Brain microvascular endothelial cell (primary cell): ENCODE results near the gene MARCKS.

Source experiments
- DNase-seq: peaks from one replicate; pipeline ENCODE4 v3.0.0-alpha.2; 2020
- H3K27ac ChIP-seq: fragments of 250-450 bp; sonication (Bioruptor Pico); 2 replicates; pipeline ENCODE4 v1.5.1; 2020; ENCODE audit warnings: mild to moderate bottlenecking, moderate library complexity
- H3K27me3 ChIP-seq: fragments of 250-450 bp; sonication (Bioruptor Pico); replicated peaks from 2 replicates; pipeline ENCODE4 v1.5.1; 2020; ENCODE audit warnings: mild to moderate bottlenecking
- H3K36me3 ChIP-seq: fragments of 250-450 bp; sonication (Bioruptor Pico); replicated peaks from 2 replicates; pipeline ENCODE4 v1.5.1; 2020; ENCODE audit warnings: mild to moderate bottlenecking
- H3K4me3 ChIP-seq: 2 replicates; pipeline ENCODE4 v1.5.1; 2011; ENCODE audit warnings: low read depth, mild to moderate bottlenecking, control low read depth, low read length, moderate library complexity
- in situ Hi-C: cut with HindIII; loops from 2 replicates; pipeline ENCODE4 v1.10.0; 2017; ENCODE audit warnings: low sequenced_read_pairs, low pct_ligation_motif_present
- TF ChIP-seq, protein P1 (sequence below): IDR thresholded peaks from 2 replicates; pipeline ENCODE4 v1.5.1; 2011; ENCODE audit warnings: low read depth, mild to moderate bottlenecking, moderate library complexity, low read length, control low read depth, inconsistent platforms; ENCODE audit errors: missing control alignments

MARCKS gene

DNA sequence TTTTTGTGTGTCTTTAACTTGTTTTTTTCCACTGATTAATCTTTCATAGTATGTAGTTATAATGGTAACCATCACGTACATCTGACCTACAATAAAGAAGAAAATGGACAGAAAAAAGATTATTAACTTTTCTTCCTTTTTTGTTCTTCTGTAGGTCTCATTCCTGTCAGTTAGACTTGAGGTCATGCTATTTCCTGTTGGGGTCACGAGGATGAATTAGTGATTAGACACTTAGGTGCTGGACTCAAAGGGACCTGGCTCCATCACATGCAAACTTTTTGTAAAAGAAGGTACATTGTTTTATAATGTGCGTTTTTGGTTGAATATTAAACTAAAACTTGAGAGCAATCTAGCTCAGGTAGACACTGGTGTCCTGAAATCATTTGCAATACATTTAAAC is 14.8 kb downstream of the MARCKS start:
- DNase-seq = no peak
- Histone ChIP-seq H3K27ac (no peak overlapping the region), H3K4me3 (no peak overlapping the region), H3K36me3 (no peaks in the 10 kb centered on the region), H3K27me3 (no peaks in the 10 kb centered on the region)
- TF ChIP-seq, protein P1, sequence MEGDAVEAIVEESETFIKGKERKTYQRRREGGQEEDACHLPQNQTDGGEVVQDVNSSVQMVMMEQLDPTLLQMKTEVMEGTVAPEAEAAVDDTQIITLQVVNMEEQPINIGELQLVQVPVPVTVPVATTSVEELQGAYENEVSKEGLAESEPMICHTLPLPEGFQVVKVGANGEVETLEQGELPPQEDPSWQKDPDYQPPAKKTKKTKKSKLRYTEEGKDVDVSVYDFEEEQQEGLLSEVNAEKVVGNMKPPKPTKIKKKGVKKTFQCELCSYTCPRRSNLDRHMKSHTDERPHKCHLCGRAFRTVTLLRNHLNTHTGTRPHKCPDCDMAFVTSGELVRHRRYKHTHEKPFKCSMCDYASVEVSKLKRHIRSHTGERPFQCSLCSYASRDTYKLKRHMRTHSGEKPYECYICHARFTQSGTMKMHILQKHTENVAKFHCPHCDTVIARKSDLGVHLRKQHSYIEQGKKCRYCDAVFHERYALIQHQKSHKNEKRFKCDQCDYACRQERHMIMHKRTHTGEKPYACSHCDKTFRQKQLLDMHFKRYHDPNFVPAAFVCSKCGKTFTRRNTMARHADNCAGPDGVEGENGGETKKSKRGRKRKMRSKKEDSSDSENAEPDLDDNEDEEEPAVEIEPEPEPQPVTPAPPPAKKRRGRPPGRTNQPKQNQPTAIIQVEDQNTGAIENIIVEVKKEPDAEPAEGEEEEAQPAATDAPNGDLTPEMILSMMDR = no peak
- in situ Hi-C loops = no loop called here

DNA sequence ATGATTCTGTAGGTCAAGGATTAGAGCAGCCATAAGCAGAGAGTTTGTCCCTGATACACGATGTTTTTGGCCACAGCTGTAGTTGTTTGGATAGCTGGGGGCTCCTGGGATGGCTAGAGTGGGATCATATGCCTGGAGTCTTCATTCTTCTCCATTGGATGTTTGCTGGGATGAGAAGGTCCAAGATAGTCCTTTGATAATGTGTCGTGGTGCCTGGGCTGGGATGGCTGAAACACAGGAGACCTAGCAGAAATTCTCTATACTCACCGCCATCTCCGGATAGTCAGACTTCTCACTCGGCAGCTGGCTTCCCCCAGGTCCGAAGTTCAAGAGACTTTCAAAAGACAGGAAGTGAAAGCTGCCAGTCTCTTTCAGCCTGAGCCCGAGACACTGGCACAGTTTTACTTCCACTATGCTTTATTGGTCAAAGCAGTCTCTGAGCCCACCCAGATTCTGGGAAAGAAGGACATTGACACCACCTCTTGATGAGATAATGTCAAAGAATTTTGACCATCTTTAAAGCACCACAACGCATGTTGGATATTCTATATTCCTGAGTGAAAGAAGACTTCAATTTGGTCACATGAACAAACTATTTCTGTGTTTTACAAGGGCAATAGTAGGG is 16.0 kb downstream of the MARCKS start:
- no peak for DNase-seq
- TF ChIP-seq, protein P1 = no peak
- H3K4me3 ChIP-seq = no peak overlapping the region
- no peaks in the 10 kb centered on the region for H3K36me3 ChIP-seq
- in situ Hi-C loops = no loop called here
- no peaks in the 10 kb centered on the region for H3K27me3 ChIP-seq
- H3K27ac ChIP-seq = no peak overlapping the region

DNA sequence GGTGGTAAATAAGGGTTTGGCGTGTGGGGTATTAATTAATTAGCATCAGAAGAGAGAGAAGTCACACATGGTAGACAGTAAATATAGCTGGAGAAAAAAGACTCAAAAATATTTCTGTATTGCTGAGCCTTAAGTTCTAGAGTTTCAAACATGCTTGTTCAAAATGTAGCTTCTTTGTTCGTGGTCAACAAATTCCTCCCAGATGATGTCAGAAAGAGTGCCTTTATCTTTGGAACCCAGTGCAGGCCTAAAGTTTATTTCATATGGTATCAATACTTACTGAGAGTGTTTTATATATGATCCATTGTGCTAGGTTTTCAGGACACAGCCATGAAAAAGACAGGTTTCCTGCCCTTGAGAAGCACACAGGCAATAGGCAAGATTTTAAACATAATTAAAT is 18.3 kb downstream of the MARCKS start:
- peak; percentile 68 for DNase-seq
- Histone ChIP-seq H3K27ac (peak overlapping the region; percentile 66), H3K27me3 (no peaks in the 10 kb centered on the region), H3K4me3 (no peak overlapping the region), H3K36me3 (no peaks in the 10 kb centered on the region)
- TF ChIP-seq, protein P1 = no peak
- in situ Hi-C loops = loop anchor here (25.0 kb wide), 1 partner anchor 1088 kb away; no protein-coding TSS in a partner anchor

DNA sequence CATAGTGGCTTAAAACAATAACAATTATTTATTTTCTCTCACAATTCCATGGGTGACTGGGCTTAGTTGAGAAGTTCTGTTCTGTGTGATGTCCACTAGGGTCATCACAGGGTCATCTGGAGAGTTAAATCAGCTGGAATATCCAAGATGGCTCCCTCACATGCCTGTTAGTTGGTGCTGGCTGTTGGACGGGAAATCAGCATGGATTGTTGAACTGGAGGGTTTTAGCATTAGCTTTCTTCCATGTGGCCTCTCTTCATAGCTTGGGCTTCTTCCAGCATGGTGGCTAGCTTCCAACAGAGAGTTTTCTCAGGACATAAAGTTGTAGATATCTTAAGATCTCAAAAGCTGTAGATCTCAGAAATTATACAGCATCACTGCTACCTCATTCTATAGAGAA is 19.6 kb downstream of the MARCKS start:
- in situ Hi-C loops = loop anchor here (25.0 kb wide), 1 partner anchor 1089 kb away; no protein-coding TSS in a partner anchor
- TF ChIP-seq, protein P1 = peak; percentile 33
- Histone ChIP-seq H3K36me3 (no peaks in the 10 kb centered on the region), H3K27me3 (no peaks in the 10 kb centered on the region), H3K27ac (no peak overlapping the region), H3K4me3 (no peak overlapping the region)
- no peak for DNase-seq

DNA sequence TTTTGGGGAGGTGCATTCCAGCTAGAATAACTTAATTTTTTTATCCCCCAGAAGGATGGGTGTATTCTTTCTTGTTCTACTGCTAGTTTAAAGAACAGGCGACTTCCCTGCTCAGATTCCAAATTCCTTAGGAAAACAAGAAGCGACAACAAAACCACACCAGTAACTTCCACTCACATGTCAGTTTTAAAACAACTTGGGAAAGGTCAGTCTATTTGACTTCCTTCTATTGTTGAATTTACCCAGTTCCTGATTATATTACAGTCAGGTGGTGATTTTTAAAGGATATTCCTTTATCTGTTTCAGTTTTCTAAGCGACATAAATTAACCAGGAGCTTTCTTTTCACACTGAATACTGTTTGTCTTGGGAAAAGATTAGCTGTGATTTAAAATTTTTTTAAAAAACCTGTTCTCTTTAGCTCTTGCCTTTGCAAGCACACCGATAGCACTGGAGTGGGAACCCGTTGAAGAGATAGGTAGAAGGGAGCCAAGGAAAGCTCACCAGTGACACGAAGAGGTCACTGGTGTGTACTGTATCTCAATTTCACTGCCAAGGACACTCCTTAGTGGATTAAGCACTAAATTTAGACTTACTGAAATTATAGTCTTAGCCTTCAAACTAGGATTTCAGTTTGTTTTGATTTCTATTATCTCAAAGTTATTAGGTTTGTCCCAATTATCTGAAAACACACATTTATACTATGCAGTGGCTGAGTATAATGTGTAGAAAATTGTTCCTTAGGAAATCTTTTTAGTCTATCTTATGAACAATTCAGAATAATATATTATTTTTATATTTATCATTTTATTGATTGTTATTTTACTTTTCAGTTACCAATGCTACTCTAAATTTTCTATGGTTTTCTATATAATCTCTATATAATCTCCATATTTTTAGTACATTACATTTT is 22.3 kb downstream of the MARCKS start:
- Histone ChIP-seq H3K4me3 (no peak overlapping the region), H3K36me3 (no peaks in the 10 kb centered on the region), H3K27me3 (no peaks in the 10 kb centered on the region), H3K27ac (peak overlapping the region; percentile 36)
- peak; percentile 82 for DNase-seq
- TF ChIP-seq, protein P1 = peak; percentile 84
- in situ Hi-C loops = loop anchor here (25.0 kb wide), 1 partner anchor 1092 kb away; no protein-coding TSS in a partner anchor
